HG03064 (cell line): Measurements from ENCODE around the gene GMDS.

ENCODE experiments used
- ATAC-seq: cut with Tn5 transposase; IDR thresholded peaks from one replicate; pipeline ENCODE4 v1.9.1; 2021; ENCODE audit warnings: low read depth; ENCODE audit not compliant: unreplicated experiment

Gene GMDS

DNA sequence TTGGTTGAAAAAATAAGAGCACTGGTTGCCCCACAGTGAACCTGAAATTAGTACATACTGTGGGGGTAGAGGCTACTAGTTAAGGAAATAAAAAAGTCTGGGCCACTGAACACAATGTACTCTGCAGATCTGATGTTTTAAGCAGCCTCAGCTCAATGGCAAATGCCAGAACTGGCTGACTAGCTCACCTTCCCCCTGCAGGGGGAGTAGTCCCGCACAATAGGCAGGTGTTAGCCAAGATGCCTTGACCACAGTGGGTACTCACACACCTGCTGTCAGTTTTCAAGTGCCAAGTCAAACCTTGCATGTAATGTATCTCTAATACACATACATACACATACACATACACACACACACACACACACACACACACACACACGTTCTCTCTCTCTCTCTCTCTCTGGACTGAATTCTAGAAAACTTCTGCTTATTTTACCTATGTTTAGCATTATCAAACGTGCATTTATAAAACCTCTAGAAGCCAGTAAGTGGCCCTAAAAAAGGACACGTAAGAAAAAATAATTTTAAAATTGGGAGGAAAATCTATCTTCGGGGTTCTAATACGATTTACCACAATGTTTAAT is 36.1 kb downstream of the GMDS start:
- no peak for ATAC-seq

DNA sequence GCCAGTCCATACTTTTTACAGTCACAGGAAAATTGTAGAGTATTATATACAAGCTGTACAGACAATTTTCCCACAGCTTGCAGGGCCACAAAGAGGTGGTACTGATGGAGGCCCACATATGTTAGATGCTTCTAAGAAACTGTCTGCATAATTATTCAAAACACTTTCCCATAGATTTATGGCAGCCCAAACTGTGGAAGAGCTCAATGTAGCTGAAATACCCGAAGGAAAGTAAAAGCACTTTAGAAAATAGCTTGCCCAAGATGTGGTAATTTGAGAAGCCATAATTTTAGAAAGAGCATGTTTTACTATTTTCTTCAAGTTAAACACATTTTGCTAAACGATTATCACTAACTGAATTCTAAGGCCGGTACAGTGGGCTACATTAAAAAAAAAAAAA is 36.9 kb downstream of the GMDS start:
- ATAC-seq, result no peak

- no peak for ATAC-seq
Observed at GRCh38 chr6:2205396-2205795, 40.0 kb downstream of the GMDS start.

GRCh38 chr6:2204272-2204671 is 41.1 kb downstream of the GMDS start:
- ATAC-seq, result no peak

DNA sequence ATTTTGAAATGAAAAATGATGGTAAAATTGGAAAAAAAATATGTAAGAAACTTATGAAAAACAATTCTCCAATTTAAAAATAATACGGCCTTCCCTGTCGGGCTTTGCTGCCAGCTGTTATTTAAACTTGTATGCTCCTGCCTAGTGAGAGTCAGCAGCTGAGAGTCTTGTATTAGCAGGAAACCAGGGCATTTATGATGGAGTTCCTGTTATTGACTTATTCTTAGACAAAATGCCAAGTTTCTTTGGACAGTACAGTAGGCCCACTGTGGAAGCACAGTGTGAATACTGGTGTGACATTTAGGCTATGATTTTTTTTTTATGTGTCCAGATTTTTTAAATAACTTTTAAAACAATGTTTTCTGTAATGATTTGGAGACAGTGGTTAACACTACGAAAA is 42.1 kb downstream of the GMDS start:
- no peak for ATAC-seq

DNA sequence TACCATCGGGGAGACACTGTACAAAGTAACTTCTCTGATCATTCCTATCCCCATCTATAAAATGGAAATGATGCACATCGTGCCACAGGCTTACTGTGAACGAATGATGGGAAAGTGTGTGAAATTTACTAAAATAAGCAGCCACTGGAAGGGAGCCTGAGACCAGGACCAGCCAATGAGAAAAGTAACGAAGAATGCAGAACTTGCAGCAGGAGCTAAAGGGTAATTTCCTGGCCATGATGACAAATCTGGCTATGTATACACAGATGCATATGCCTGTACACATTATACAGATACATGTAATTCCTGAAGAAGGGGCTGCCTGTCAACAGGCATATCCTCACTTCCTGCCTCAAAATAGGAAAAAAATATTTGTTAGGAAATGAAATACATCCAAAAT is 47.4 kb downstream of the GMDS start:
- ATAC-seq, result no peak

GRCh38 chr6:2197177-2197671 is 48.2 kb downstream of the GMDS start:
- no peak for ATAC-seq

DNA sequence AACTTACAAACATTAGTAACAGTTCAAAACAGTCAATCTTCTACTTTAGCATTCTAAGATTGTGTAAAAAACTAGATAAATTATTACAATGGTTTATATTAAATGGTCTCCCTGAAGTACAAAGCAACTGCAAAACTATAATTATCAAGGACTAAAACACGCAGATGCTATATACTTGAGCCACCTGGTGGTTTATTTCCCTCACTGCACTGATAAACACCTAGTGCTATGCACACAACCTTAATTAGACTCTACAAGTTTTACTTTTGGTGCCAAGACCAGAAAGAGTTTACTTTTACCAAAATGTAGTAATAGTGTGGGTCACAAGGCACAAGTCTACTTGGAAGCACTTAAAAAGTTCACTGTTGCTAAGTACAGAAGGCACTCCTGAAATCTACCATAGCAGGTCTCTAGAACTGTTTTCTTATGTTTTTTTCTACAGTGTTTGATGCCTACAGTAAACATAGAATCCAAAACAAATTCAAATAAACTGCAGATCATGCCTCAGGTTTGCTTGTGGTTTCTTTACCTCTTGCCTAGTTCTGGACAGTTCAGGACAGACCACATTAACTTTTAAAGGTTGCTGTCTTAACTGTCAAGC is 49.2 kb downstream of the GMDS start:
- no peak for ATAC-seq

- no peak for ATAC-seq
Observed at GRCh38 chr6:2194643-2195042, 50.8 kb downstream of the GMDS start.

DNA sequence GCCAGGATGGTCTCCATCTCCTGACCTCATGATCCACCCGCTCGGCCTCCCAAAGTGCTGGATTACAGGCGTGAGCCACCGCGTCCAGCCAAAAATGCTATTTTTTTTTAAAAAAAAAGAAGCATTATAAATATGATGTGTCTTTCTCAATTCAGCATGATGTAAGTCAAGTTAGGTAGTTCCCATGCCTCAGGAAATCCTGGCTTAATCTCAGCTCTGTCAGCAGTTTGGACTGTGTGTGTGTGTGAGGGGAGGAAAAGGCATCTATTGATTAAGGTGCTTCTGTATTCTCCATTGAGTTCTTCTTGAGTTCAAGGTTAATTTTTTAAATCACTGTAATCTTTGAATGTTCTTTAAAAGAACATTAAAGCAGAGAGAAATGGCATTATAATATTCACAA is 51.5 kb downstream of the GMDS start:
- ATAC-seq, result no peak

- ATAC-seq, result no peak
Observed at GRCh38 chr6:2192976-2193375, 52.4 kb downstream of the GMDS start.

- no peak for ATAC-seq
Observed at GRCh38 chr6:2191390-2191740, 54.0 kb downstream of the GMDS start.

DNA sequence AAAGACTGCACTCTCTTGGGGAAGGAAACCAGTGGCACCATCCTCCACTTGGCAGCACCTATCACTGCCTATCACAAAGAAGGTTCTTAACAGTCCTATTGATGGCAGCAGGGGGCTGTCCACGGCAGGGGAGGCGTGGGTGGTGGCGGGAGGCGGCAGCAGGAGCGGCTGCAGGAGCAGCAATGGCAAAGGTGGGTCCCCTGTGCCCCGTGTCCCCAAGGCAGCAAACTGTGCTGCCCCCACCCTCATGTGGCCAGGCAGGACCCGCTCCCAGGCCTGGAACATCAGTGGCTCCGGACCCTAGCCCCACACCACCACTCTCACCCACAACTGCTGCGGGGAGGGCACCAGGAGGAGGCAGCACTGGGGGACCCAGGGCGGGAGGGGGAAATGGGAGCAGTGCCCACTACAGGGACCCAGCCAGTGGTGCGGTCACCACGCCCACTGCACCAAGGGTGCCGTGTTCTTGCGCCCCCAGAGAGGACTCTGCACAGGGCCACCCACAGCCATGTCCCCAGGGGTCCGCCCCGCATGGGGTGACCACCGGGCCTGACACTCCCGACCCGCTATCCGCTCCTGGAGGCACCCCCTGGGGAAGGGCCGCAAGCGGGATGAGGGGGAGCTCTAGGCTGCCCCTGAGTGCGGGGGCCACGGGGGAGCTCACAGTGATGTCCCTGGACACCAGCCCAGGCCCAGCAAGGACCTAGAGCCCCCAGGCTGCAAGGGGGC is 54.6 kb downstream of the GMDS start:
- no peak for ATAC-seq

DNA sequence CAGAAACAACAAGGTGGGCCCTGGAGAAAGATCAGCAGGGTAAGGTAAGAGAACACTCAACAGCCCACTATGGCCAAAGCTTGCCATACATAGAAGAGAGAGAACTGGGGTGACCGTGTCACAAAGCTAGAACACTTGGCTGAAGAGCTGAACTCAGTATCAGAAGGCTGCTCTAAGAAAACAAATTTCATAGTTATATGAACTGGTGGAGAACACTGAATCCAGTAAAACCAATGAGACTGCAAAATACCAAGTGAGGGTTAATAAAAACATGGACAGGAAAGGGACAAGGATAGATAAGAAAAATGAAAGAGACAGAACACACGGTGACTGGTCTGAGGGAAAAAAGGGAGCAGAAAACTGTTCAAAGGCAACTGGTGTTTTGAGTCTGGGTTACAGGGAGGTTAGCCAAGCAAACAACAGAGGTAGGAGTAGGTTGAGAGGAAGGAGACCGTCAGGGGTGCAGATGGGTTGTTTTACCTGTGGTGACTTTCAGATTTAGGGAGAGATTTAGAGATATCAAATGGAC is 56.5 kb downstream of the GMDS start:
- no peak for ATAC-seq

DNA sequence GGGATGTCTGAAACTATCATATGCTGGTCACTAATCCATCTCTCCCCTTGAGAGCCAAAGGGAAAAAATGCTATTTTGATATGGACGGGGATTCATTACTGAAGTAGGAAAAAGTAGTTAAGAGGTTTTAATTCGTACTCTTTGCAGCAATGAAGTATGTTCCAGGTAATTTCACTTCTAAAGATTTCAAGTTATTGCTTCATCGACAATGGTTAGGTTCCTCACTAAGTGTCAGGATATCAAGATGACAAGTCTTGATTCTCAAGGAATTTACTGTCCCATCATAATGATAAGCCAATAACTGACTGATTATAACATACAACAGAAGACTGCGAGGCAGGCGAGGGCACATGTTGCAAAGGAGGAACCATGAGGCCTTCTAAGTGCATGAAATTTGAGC is 57.0 kb downstream of the GMDS start:
- no peak for ATAC-seq

DNA sequence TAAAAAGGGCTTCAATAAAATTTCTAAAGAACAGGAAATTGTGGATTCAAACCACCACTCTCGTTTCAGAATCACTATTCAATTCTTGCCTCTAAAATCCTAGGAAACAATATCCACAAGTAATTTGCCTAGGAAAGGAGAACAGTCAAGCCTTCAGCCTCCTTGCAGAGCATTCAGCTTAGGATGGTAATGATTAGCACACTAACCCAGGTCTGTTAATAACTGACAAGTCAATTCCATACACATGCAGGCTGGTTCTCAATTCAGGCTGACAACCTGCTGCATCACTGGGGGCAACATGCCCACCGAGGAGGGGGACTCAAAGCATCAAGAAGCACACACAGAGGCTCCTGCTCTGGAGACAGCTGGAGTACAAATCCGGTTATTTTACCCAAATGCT is 57.6 kb downstream of the GMDS start:
- ATAC-seq, result no peak

- ATAC-seq, result no peak
Observed at GRCh38 chr6:2186516-2186915, 58.9 kb downstream of the GMDS start.

- ATAC-seq, result no peak
Observed at GRCh38 chr6:2185466-2185865, 59.9 kb downstream of the GMDS start.

- no peak for ATAC-seq
Observed at GRCh38 chr6:2184700-2185455, 60.5 kb downstream of the GMDS start.

- ATAC-seq, result no peak
Observed at GRCh38 chr6:2183752-2184151, 61.7 kb downstream of the GMDS start.

DNA sequence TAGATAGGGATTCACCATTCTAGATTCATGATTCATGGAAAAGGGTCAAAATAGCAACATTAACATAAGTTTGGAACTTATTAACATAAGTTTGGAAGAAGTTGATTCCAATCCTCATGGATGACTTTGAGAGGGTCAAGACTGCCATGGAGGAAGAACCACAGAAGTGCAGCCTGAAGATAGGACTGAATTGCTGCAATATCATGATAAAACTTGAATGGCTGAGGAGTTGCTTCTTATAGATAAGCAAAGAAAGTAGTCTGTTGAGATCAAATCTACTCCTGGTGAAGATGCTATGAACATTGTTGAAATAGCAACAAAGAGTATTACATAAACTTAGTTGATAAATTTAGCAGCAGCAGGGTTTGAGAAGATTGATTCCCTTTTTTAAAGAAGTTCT is 62.2 kb downstream of the GMDS start:
- ATAC-seq, result no peak
